Stomach (tissue), 4 donors: ENCODE measurements around the gene PERM1.
"Not testable (repeated sequence)": the region's sequence is repeated elsewhere in the genome, so short reads cannot be mapped to it uniquely, and the experiment has no call there.

ENCODE experiments used
- CTCF ChIP-seq, 7 experiments: fragments of 450-650 bp in 4 of 7; fragments of 200-600 bp in 3 of 7; sonication (generic) in 3 of 7; IDR thresholded peaks; one replicate each; pipeline ENCODE4 v1.5.1; 2016 to 2019; ENCODE audit warnings: antibody characterized with exemption in 7 of 7, control low read depth in 2 of 7, mild to moderate bottlenecking in 1 of 7
- POLR2A ChIP-seq, 4 donors: fragments of 450-650 bp; IDR thresholded peaks; one replicate each; pipeline ENCODE4 v1.6.1; 2016; ENCODE audit warnings: antibody characterized with exemption in 4 of 4, control low read depth in 2 of 4, mild to moderate bottlenecking in 1 of 4, moderate library complexity in 1 of 4
- POLR2AphosphoS5 ChIP-seq, 3 donors: sonication (generic); formaldehyde crosslinking; IDR thresholded peaks; one replicate each; pipeline ENCODE4 v1.6.1; 2016; ENCODE audit warnings: antibody characterized with exemption in 3 of 3

- not testable (repeated sequence) for TF ChIP-seq CTCF, POLR2A, POLR2AphosphoS5 (IDR thresholded peaks at IDR 0.05)
Observed at GRCh38 chr1:994546-994945, 12.7 kb upstream of the PERM1 start.
